Esophagus squamous epithelium (tissue), 4 donors: ENCODE measurements around the gene GPC6.

Experiments used
- CTCF ChIP-seq, 6 experiments: fragments of 450-650 bp in 4 of 6; fragments of 200-600 bp in 2 of 6; sonication (generic) in 2 of 6; IDR thresholded peaks; one replicate each; pipeline ENCODE4 v1.5.1; 2016 to 2019; ENCODE audit warnings: antibody characterized with exemption in 6 of 6, mild to moderate bottlenecking in 4 of 6, moderate library complexity in 4 of 6
- POLR2A ChIP-seq, 4 donors: fragments of 450-650 bp; IDR thresholded peaks; one replicate each; pipeline ENCODE4 v1.6.1; 2017; ENCODE audit warnings: antibody characterized with exemption in 4 of 4, mild to moderate bottlenecking in 4 of 4, moderate library complexity in 3 of 4

GRCh38 chr13:94227255-94227879, 1000.8 kb downstream of the GPC6 start:
- TF ChIP-seq CTCF (IDR thresholded peaks at IDR 0.05): no peak
- TF ChIP-seq POLR2A (IDR thresholded peaks at IDR 0.05): no peak
